Sigmoid colon (tissue), 7 donors: ENCODE data around the gene OR13C3. TPM values are rescaled to one million over a fixed set of nuclear protein-coding genes. Genes with fewer than 3 reads are reported as not detected.

Source experiments
- DNase-seq: peaks from one replicate; pipeline ENCODE4 v3.0.0-alpha.2; 2019
- H3K27ac ChIP-seq, 4 donors: fragments of 200-600 bp; sonication (generic); one replicate each; pipeline ENCODE4 v1.5.1; 2016 to 2019; ENCODE audit warnings: mild to moderate bottlenecking in 1 of 4
- H3K27me3 ChIP-seq, 3 donors: fragments of 200-600 bp; sonication (generic); one replicate each; pipeline ENCODE4 v1.5.1; 2019; ENCODE audit warnings: mild to moderate bottlenecking in 1 of 3
- H3K36me3 ChIP-seq, 4 donors: fragments of 200-600 bp; sonication (generic); one replicate each; pipeline ENCODE4 v1.5.1; 2016 to 2019
- H3K4me1 ChIP-seq, 4 donors: fragments of 200-600 bp; sonication (generic); one replicate each; pipeline ENCODE4 v1.5.1; 2017 to 2019
- H3K4me3 ChIP-seq, 4 donors: fragments of 200-600 bp; sonication (generic); one replicate each; pipeline ENCODE4 v1.5.1; 2017 to 2019; ENCODE audit warnings: mild to moderate bottlenecking in 2 of 4, moderate library complexity in 1 of 4
- H3K9me3 ChIP-seq, 4 donors: fragments of 200-600 bp in 3 of 4; sonication (generic) in 3 of 4; one replicate each; pipeline versions ENCODE4 v1.5.1 to v1.6.1; 2013 to 2019
- EP300 ChIP-seq, 4 donors: sonication (generic); formaldehyde crosslinking; IDR thresholded peaks; one replicate each; pipeline ENCODE4 v1.6.1; 2017; ENCODE audit warnings: antibody characterized with exemption in 4 of 4
- POLR2A ChIP-seq, 2 donors: fragments of 450-650 bp; IDR thresholded peaks; one replicate each; pipeline ENCODE4 v1.6.1; 2016; ENCODE audit warnings: antibody characterized with exemption in 2 of 2, mild to moderate bottlenecking in 2 of 2, moderate library complexity in 2 of 2
- POLR2AphosphoS5 ChIP-seq, 4 donors: sonication (generic); formaldehyde crosslinking; IDR thresholded peaks; one replicate each; pipeline ENCODE4 v1.6.1; 2017; ENCODE audit warnings: antibody characterized with exemption in 4 of 4
- WGBS, 2 donors: extraction: QIAGEN DNeasy Blood & Tissue Kit; methylation state at CpG; one replicate each; pipeline ENCODE4 v1.1.7; 2013; 5-methylcytosine and 5-hydroxymethylcytosine counted together
- intact Hi-C: fragments of 100-400 bp; cut with DNase I; formaldehyde crosslinking; loops from one replicate; pipeline ENCODE4 v1.15.1; 2023
- polyA plus RNA-seq, 3 donors: library from polyadenylated mRNA; stranded (reverse); fragments of 200-250 nt; gene quantifications; one replicate each; pipeline ENCODE4 v1.2.3, GENCODE V29; 2013
- total RNA-seq, 4 donors: library from RNA; depleted of rRNA; stranded (reverse); fragments of >200 nt; gene quantifications; one replicate each; pipeline ENCODE4 v1.1.0, GENCODE V29; 2016
- TF ChIP-seq, protein P1 (sequence below), 4 experiments: fragments of 450-650 bp in 3 of 4; fragments of 200-600 bp in 1 of 4; IDR thresholded peaks; one replicate each; pipeline ENCODE4 v1.5.1; 2016 to 2019; ENCODE audit warnings: antibody characterized with exemption in 4 of 4, mild to moderate bottlenecking in 3 of 4, moderate library complexity in 2 of 4
- donor health status: healthy with polysubstance abuse.
- donor health status: Bipolar disorder and iron deficiency.
- donor health status: healthy.

OR13C3 gene
- total and polyA plus RNA-seq, 7 donors, result not detected

DNA sequence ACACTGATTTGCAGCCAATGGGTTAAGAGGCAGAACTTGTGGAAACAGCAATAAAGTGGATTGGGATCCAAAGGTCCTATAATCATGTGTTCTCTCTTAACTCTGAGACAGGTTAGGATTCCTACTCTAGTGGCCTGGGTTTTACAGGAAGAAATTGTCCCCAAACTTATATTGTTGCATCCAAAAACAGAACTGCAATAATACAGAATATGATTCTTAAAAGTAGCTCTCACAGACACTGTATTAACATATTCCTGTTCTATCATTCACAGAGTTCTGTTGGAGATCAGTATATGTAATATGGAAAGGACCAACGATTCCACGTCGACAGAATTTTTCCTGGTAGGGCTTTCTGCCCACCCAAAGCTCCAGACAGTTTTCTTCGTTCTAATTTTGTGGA lies 32.2 kb upstream of the OR13C3 start, which contains the start of gene OR13C8:
OR13C8 (plus strand) TSS at position 301 of the 400 bp plus-strand sequence; CDS start at position 301, 0 bp downstream.
- no peaks in the 10 kb centered on the region for H3K27me3 ChIP-seq
- H3K27ac ChIP-seq, result no peak within 1 kb of the TSS
- intact Hi-C loops, result no loop called here
- no peaks in the 10 kb centered on the region for H3K36me3 ChIP-seq
- H3K4me3 ChIP-seq, result no peak within 1 kb of the TSS
- TF ChIP-seq POLR2A (IDR thresholded peaks at IDR 0.05) (no peak), POLR2AphosphoS5 (IDR thresholded peaks at IDR 0.05) (no peak), EP300 (IDR thresholded peaks at IDR 0.05) (no peak)
- TF ChIP-seq, protein P1, sequence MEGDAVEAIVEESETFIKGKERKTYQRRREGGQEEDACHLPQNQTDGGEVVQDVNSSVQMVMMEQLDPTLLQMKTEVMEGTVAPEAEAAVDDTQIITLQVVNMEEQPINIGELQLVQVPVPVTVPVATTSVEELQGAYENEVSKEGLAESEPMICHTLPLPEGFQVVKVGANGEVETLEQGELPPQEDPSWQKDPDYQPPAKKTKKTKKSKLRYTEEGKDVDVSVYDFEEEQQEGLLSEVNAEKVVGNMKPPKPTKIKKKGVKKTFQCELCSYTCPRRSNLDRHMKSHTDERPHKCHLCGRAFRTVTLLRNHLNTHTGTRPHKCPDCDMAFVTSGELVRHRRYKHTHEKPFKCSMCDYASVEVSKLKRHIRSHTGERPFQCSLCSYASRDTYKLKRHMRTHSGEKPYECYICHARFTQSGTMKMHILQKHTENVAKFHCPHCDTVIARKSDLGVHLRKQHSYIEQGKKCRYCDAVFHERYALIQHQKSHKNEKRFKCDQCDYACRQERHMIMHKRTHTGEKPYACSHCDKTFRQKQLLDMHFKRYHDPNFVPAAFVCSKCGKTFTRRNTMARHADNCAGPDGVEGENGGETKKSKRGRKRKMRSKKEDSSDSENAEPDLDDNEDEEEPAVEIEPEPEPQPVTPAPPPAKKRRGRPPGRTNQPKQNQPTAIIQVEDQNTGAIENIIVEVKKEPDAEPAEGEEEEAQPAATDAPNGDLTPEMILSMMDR (IDR thresholded peaks at IDR 0.05), result no peak
- no peak for DNase-seq
- 86% methylated on average over 4 of the region's 4 CpGs for WGBS, 2 donors
- H3K9me3 ChIP-seq, result no peaks in the 10 kb centered on the region
- no peaks in the 10 kb centered on the region for H3K4me1 ChIP-seq

DNA sequence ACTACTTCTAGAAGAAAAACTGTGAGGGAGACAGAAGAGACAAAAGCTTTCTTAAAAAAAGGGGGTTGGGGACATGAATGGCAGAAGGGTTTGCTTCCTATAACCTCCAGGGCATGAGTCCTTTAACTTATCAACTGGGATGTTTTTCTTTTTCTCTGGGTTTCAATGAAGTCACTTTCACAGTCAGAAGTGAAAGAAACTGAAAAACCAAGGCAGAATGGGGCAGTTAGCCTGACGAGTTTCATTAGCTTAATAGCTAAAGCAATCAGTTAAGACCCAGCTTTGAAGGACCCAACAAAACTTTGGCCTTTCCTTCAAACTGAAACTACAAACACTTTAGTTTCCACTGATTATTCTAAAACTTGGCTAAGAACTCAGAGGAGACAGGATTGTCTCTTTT lies 27.7 kb upstream of the OR13C3 start:
- Histone ChIP-seq H3K4me3 (no peak overlapping the region), H3K27ac (no peak overlapping the region), H3K36me3 (no peaks in the 10 kb centered on the region), H3K4me1 (no peaks in the 10 kb centered on the region), H3K27me3 (no peaks in the 10 kb centered on the region), H3K9me3 (no peaks in the 10 kb centered on the region)
- DNase-seq, result no peak
- TF ChIP-seq EP300 (IDR thresholded peaks at IDR 0.05) (no peak), POLR2A (IDR thresholded peaks at IDR 0.05) (no peak), POLR2AphosphoS5 (IDR thresholded peaks at IDR 0.05) (no peak)
- TF ChIP-seq, protein P1 (IDR thresholded peaks at IDR 0.05), result no peak
- WGBS, 2 donors, result 58 to 66% methylated on average over 1 of the region's 1 CpG
- intact Hi-C loops, result no loop called here

DNA sequence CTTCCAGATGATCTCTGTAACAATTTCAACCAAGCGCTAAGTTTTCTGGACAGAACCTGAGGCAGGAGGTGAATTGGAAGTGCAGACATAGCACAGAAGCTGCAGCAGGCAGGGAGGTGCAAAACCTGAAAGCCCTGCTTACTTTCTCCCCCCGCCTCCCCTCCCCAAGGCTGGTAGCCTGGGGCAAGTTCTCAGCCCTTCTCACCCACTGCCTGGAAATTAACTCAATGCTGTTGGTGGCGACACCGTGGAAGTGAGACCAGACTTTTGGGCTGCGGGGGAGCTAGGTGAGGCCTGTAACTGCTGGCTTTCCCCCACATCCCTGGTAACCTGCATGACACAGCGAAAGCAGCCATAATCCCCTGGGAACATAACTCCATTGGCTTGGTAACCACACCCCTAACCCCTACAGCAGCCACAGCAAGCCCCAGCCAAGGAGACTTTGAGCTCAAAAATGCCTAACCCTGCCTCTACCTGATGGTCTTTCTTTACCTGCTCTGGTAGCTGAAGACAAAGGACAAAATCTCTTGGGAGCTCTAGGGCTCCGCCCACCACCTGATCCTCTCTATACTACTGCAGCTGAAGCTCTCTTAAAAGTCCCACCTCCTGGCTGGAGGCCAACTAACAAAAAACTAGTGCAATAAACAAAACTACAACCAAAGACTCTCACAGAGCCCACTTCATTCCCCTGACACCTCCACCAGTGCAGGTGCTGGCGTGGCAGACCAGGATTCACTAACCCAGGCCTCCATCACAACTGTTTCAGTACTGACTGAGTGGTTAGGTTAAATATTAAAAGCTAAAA lies 20.4 kb upstream of the OR13C3 start:
- no peak overlapping the region for H3K4me3 ChIP-seq
- TF ChIP-seq POLR2AphosphoS5 (IDR thresholded peaks at IDR 0.05), result no peak
- no peak overlapping the region for H3K27ac ChIP-seq
- no peaks in the 10 kb centered on the region for H3K27me3 ChIP-seq
- H3K9me3 ChIP-seq, result no peaks in the 10 kb centered on the region
- H3K36me3 ChIP-seq, result no peaks in the 10 kb centered on the region
- no peak for DNase-seq
- WGBS, 2 donors, result 85 to 87% methylated on average over 8 of the region's 8 CpGs
- H3K4me1 ChIP-seq, result no peaks in the 10 kb centered on the region
- intact Hi-C loops, result no loop called here

DNA sequence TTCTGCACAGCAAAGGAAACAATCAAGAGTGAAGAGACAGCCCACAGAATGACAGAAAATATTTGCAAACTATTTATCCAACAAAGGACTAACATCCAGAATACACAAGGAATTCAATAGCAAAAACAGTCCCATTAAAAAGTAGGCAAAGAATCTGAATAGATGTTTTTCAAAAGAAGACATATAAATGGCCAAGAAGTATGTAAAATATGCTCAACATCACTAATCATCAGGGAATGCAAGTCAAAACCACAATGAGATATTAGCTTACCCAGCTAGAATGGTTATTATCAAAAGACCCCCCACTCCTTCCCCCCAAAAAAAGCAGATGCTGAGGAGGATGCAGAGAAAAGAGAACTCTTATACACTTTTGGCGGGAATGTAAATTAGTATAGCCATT lies 18.9 kb upstream of the OR13C3 start:
- Histone ChIP-seq H3K4me3 (no peak overlapping the region), H3K36me3 (no peaks in the 10 kb centered on the region), H3K4me1 (no peaks in the 10 kb centered on the region), H3K9me3 (no peaks in the 10 kb centered on the region), H3K27me3 (no peaks in the 10 kb centered on the region), H3K27ac (no peak overlapping the region)
- intact Hi-C loops, result no loop called here
- TF ChIP-seq EP300 (IDR thresholded peaks at IDR 0.05), result no peak
- TF ChIP-seq, protein P1 (IDR thresholded peaks at IDR 0.05), result no peak
- TF ChIP-seq POLR2A (IDR thresholded peaks at IDR 0.05), result no peak
- no peak for TF ChIP-seq POLR2AphosphoS5 (IDR thresholded peaks at IDR 0.05)
- no peak for DNase-seq
- 86 to 89% methylated on average over 1 of the region's 1 CpG for WGBS, 2 donors

DNA sequence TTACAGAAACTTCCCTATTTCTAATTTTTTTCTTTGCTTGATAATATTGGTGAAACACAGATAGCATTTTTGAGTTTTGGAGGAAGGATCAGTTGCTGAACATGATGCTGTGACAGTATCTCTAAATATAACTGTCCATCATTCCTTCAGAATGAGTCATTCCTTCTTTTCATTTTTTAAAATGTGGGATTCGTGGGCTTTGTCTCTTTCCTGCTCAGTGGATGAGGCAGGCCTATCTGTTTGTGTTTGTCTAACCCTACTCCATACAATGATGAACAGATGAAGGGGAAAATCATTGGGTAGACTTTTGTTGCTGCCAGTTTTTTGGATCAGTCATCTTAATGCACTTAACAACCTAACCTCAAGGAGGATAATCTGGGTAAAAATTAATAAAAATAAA lies 16.6 kb upstream of the OR13C3 start:
- Histone ChIP-seq H3K36me3 (no peaks in the 10 kb centered on the region), H3K27me3 (no peaks in the 10 kb centered on the region), H3K27ac (no peak overlapping the region), H3K4me3 (no peak overlapping the region), H3K4me1 (no peaks in the 10 kb centered on the region), H3K9me3 (no peaks in the 10 kb centered on the region)
- TF ChIP-seq POLR2A (IDR thresholded peaks at IDR 0.05) (no peak), EP300 (IDR thresholded peaks at IDR 0.05) (no peak), POLR2AphosphoS5 (IDR thresholded peaks at IDR 0.05) (no peak)
- TF ChIP-seq, protein P1 (IDR thresholded peaks at IDR 0.05), result no peak
- no peak for DNase-seq
- 17 to 30% methylated on average over 1 of the region's 1 CpG for WGBS, 2 donors
- intact Hi-C loops, result no loop called here
